Loucy (cell line): ENCODE measurements around the gene DCPS.

Experiments
- EZH2phosphoT487 ChIP-seq: fragments of 200-600 bp; IDR thresholded peaks from 2 replicates; pipeline ENCODE4 v1.6.1; 2018; ENCODE audit warnings: antibody characterized with exemption, mild to moderate bottlenecking, moderate library complexity, borderline replicate concordance
- TF ChIP-seq, protein P1 (sequence below): fragments of 200-600 bp; sonication (generic); conservative IDR thresholded peaks from 2 replicates; pipeline ENCODE4 v1.5.1; 2014; ENCODE audit warnings: mild to moderate bottlenecking, antibody characterized with exemption, low read length

DNA sequence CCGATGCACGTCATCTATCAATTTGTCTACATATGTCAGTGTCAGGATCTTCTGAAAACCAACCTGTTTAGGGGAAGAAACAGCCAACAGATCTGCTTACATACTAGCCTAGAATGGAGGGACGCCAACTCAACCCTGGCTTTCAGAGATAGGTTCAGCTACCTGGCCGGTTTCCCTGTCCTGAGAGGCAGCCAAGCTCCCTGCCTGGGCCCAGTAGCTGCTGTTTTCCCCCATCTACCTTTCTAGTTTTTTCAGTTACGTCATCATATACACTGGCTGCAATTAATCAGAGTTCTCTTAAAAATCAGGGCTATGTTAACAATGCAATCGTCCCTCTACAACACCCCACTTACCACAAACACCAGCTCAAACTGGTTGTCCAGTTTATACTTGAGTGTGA, 36.2 kb upstream of the DCPS start:
- TF ChIP-seq, protein P1, sequence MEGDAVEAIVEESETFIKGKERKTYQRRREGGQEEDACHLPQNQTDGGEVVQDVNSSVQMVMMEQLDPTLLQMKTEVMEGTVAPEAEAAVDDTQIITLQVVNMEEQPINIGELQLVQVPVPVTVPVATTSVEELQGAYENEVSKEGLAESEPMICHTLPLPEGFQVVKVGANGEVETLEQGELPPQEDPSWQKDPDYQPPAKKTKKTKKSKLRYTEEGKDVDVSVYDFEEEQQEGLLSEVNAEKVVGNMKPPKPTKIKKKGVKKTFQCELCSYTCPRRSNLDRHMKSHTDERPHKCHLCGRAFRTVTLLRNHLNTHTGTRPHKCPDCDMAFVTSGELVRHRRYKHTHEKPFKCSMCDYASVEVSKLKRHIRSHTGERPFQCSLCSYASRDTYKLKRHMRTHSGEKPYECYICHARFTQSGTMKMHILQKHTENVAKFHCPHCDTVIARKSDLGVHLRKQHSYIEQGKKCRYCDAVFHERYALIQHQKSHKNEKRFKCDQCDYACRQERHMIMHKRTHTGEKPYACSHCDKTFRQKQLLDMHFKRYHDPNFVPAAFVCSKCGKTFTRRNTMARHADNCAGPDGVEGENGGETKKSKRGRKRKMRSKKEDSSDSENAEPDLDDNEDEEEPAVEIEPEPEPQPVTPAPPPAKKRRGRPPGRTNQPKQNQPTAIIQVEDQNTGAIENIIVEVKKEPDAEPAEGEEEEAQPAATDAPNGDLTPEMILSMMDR, result no peak
- no peak for TF ChIP-seq EZH2phosphoT487
